Endometrial microvascular endothelial cells (primary cell): ENCODE data around the gene ENTHD1. TPM values are rescaled to one million over a fixed set of nuclear protein-coding genes. Genes with fewer than 3 reads are reported as not detected.

ENCODE experiments used
- in situ Hi-C: cut with HindIII; loops from 2 replicates; pipeline ENCODE4 v1.10.0; 2017; ENCODE audit warnings: low sequenced_read_pairs, low pct_unique_long_range_greater_than_20kb; ENCODE audit errors: inconsistent ontology term
- total RNA-seq: library from RNA; depleted of rRNA; stranded (reverse); fragments of >200 nt; gene quantifications from one replicate; pipeline ENCODE4 v1.2.3, GENCODE V29; 2015; ENCODE audit errors: inconsistent ontology term

Gene ENTHD1
- total RNA-seq, 1 donor from 2014 or later: not detected

GRCh38 chr22:39926753-39927152 is 33.2 kb upstream of the ENTHD1 start:
- in situ Hi-C loops: no loop called here

DNA sequence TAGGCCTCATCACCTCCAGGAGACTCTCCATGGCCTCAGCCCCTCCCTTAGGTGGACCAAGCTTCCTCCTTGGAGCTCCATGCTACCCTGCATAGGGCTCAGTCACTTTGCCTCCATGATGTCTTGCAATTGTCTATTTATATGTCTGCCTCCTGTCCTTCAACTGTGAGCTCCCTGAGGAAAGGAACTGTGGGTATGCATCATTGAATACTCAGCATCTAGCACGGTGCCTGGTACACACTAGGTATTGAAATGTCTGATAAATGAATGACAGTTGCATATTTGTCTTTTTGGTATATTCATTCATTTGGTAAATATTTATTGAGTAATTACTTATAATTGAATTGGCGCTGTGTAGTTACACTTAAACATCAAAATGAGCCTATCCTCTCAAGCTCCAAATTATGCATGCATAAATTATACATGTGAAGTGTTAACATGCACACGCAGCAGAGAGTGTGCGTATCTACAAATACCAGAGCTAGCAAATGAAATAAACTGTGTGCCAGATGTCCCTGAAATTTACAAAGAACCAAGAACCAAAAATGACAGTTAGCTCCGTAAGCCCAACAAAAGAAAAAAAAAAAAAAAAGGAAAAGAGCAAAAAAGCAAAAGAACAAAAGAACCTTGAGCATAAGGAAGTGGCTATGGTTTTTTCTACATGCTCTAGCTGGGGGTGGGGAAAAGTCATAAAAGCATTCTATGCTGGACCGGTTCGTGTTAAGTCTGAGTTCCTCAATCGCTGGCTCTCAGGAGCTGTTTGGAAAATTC is 32.5 kb upstream of the ENTHD1 start:
- in situ Hi-C loops: no loop called here

GRCh38 chr22:39925273-39925672 is 31.7 kb upstream of the ENTHD1 start:
- in situ Hi-C loops: no loop called here

DNA sequence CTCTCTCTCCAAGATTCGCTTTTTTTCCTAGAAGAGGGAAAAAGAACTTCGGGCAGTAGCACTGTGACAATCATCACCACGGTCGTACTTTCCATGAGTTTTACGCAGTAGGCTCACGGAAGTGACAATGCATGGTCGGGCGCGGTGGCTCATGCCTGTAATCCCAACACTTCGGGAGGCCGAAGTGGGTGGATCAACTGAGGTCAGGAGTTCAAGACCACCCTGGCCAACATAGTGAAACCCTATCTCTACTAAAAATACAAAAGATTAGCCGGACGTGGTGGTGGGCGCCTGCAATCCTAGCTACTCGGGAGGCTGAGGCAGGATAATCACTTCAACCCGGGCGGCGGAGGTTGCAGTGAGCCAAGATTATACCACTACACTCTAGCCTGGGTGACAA is 30.7 kb upstream of the ENTHD1 start:
- in situ Hi-C loops: no loop called here

GRCh38 chr22:39923696-39924095 is 30.1 kb upstream of the ENTHD1 start:
- in situ Hi-C loops: no loop called here

DNA sequence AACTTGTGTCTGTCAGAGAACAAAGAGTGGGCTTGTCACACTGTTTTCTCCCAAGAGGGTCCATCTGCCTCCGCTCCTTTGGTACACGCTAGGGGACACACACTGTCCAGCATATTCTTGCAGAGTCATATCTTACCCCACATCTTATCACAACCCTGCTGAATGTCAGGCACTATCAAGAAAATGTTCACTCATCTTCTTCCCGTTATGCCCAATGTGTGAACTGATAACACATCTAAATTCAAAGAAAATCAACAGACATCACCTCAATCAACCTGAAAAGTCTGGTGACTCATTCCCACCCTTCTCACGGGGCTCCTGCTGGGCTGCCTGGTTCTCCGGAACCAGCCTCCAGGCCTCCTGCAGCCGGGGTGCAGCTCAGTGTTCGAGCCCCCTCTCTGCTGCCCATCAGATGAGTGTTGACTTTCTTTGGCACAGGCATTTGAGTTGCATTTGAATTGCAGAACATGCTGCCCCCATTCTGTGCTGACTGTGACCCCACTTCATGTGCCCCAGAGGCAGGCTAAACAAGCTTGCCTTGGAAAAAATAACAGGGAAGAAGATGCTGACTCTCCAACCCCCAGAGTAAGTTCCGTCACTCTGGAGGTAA is 26.7 kb upstream of the ENTHD1 start:
- in situ Hi-C loops: no loop called here

- in situ Hi-C loops: no loop called here
Measured at GRCh38 chr22:39917776-39918495, 24.4 kb upstream of the ENTHD1 start.

GRCh38 chr22:39917197-39917643 is 23.7 kb upstream of the ENTHD1 start:
- in situ Hi-C loops: no loop called here

DNA sequence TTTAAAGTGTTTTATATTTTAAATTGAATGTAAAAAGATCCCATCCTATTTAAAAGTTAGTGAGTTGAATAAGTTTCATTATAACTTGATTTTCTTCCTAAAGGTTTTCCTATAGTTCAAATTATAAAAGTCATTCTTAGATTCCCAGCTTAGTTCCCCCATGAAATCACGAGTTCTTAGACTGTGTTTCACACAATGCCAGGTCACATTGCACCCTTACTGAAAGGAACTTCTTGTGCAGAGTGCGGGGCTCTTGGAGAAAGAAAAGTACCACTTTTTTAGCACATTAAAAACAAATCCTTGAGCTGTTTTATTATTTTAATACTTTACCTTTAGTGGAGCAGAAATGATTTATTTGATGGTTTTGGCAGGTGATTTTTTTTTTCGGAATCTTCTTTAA is 22.9 kb upstream of the ENTHD1 start:
- in situ Hi-C loops: no loop called here

DNA sequence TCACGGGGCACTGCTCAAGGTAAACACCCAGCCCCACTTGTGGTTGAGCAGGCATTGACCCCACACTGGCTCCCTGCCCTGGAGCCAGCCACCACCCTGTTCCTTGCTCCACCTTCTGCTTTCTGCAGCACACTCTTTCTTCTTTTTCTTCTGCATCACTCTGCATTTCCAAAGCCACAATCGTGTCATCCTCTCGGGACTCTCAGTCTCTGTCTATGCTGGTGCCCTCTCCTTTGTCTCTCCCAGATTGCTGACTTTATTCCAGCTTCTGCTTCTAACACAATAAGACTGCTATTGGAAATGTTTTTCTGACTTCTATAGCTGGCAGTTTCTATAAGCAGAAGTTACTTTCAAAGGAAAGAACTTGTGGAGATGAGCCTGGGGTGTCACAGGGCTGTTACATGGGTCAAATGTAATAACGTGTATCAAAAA is 21.8 kb upstream of the ENTHD1 start:
- in situ Hi-C loops: no loop called here

DNA sequence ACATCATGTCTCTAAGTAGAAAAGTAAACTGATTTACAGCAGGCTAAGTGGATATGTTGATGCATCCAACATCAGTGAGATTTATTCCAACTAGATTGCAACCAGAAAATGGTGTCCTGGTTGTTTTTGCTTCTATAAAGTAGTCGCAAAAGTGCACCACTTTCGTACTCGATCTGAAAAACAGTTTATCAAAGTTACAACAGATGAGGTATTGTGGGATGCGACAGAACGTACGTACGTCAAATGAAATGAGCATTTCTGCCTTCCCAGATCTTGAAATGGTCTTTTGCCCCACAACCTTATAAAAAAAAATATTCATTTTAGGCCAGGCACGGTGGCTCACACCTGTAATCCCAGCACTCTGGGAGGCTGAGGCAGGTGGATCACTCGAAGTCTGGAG is 21.0 kb upstream of the ENTHD1 start:
- in situ Hi-C loops: no loop called here

DNA sequence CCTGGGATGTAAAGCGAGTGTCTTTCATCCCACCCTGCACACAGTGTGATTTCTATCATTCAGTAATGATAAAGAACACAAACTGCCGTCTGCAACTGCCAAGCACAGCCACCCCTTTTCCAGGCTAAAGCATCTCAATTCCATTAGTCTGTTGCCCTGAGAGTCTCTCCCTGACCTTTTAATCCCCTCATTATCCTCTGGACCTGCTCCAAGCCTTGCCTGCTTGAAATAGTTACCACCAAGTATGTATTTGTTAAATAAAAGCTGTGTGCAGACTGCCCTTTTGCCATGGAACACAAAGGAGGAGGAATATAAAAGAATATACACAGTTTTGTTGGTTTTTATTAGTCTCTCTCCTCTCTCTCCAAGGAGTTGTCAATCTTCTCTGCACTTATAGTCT is 20.3 kb upstream of the ENTHD1 start:
- in situ Hi-C loops: no loop called here

GRCh38 chr22:39913321-39913720 is 19.8 kb upstream of the ENTHD1 start:
- in situ Hi-C loops: no loop called here

DNA sequence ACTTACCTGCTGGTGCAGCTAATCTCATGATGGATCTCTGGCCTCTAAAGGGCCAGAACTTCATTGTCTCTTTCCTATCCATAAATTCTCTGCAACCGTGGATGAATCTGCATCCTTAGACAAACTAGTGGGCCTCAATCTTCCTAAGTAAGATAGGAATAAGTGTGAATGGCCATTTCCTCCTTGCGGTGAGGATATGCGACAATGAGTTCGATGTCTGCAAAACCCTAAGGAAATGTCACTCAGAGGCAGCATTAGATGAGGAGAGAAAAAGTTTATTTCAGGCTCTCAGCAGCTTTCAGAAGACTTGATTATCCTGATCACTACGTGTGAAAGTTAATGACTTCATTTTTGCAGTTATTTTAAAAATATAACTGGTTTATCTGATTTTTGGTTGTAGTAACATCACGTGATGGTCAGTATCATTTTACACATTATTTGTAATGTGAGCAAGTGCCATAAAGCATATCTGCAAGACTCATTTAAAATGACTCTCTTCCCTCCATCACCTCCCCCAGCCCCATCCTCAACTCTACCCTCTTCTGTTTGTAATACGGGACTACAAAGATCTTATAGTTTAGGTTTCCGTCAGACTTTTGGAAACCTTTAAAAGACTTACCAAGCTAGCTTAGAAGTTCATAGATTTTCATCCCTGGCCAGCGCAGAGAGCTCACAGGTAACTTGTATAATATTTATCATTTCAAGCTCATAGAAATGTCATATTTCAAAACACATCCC is 17.5 kb upstream of the ENTHD1 start:
- in situ Hi-C loops: no loop called here

GRCh38 chr22:39908737-39909136 is 15.2 kb upstream of the ENTHD1 start:
- in situ Hi-C loops: no loop called here

DNA sequence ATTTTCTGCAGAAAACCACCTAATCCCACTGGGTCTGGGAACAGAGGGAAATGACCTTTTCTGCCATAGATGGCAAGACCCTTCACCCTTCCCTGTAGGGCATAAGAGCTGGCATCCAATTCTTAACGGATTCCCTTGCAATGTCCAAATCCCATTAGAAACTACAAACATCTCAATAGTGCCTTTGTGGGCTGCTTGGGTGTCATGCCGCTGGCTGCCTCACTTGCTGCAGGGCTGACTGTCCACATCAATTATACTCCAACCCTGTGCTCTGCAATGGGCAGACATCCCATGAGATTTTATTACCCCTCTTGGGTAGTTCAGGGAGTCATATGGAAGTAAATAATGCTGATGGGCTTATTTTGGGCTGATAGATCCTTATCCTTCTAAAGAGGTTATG is 14.6 kb upstream of the ENTHD1 start:
- in situ Hi-C loops: no loop called here

- in situ Hi-C loops: no loop called here
Measured at GRCh38 chr22:39907605-39908097, 14.1 kb upstream of the ENTHD1 start.

DNA sequence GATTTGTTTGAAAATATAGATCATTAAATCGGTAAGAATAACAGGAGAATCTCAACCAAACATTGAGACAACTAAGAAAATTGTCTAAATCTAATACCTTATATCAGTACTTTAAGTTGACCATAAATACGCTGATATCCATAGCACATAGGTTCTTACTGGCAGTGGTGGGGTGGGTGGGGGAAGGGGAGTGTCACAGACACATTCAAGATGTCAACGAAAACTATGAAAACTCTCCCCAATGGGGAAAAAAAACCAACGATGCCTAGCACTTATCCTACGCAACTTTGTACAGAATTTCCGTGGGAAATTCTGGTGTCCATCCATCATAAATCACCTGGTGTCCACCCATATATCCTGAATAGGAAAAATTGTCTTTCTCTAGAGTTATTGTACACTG is 13.5 kb upstream of the ENTHD1 start:
- in situ Hi-C loops: no loop called here

- in situ Hi-C loops: no loop called here
Measured at GRCh38 chr22:39906207-39906606, 12.6 kb upstream of the ENTHD1 start.
